HepG2 (cell line): ENCODE data around the gene KLF13. TPM values are rescaled to one million over a fixed set of nuclear protein-coding genes. Genes with fewer than 3 reads are reported as not detected.

ENCODE experiments used
- ASH2L ChIP-seq: fragments of 300-600, 200-600 bp; sonication (generic); IDR thresholded peaks from 2 replicates; pipeline ENCODE4 v1.7.0; 2017; ENCODE audit warnings: low read depth, mild to moderate bottlenecking, moderate library complexity, mixed read lengths, low read length; ENCODE audit not compliant: insufficient read length
- DPF2 ChIP-seq: sonication (generic); formaldehyde crosslinking; IDR thresholded peaks from 2 replicates; pipeline ENCODE4 v1.4.0; 2020; ENCODE audit warnings: mild to moderate bottlenecking, low read depth, missing genetic modification reagents, borderline replicate concordance
- EP300 ChIP-seq, 3 experiments: sonication (generic) in 1 of 3; formaldehyde crosslinking in 1 of 3; IDR thresholded peaks; 2 replicates each; pipeline versions ENCODE4 v1.5.1 to v1.6.1; 2011 to 2020; ENCODE audit warnings: low read depth in 2 of 3, low read length in 2 of 3, borderline replicate concordance in 1 of 3, improper control_type of control experiment in 1 of 3, mild to moderate bottlenecking in 1 of 3, missing genetic modification reagents in 1 of 3, moderate library complexity in 1 of 3
- FOXK2 ChIP-seq: fragments of 450-650 bp; IDR thresholded peaks from 2 replicates; pipeline ENCODE4 v1.6.1; 2016
- MED1 ChIP-seq: sonication (generic); formaldehyde crosslinking; IDR thresholded peaks from 2 replicates; pipeline ENCODE4 v1.4.0; 2020; ENCODE audit warnings: missing genetic modification reagents
- RXRB ChIP-seq: IDR thresholded peaks from 2 replicates; pipeline ENCODE4 v1.6.1; 2016; ENCODE audit warnings: borderline replicate concordance, missing genetic modification reagents, missing compliant biosample characterization
- TGIF2 ChIP-seq: IDR thresholded peaks from 2 replicates; pipeline ENCODE4 v1.6.1; 2016; ENCODE audit warnings: control low read depth, missing compliant biosample characterization
- UBTF ChIP-seq: sonication (generic); formaldehyde crosslinking; IDR thresholded peaks from 2 replicates; pipeline ENCODE4 v1.4.0; 2020; ENCODE audit warnings: mild to moderate bottlenecking, missing genetic modification reagents
- ZBTB20 ChIP-seq: sonication (generic); formaldehyde crosslinking; IDR thresholded peaks from 2 replicates; pipeline ENCODE4 v1.8.1; 2023; ENCODE audit warnings: missing genetic modification reagents, low read depth, mild to moderate bottlenecking, borderline replicate concordance
- ZMYM4 ChIP-seq: sonication (generic); formaldehyde crosslinking; IDR thresholded peaks from 2 replicates; pipeline ENCODE4 v1.8.1; 2023; ENCODE audit warnings: mild to moderate bottlenecking, missing genetic modification reagents
- ZNF563 ChIP-seq: sonication (generic); formaldehyde crosslinking; IDR thresholded peaks from 2 replicates; pipeline ENCODE4 v1.8.0; 2022; ENCODE audit warnings: mild to moderate bottlenecking, moderate library complexity, missing genetic modification reagents
- ZSCAN9 ChIP-seq: IDR thresholded peaks from 2 replicates; pipeline ENCODE4 v1.6.1; 2016; ENCODE audit warnings: borderline replicate concordance
- polyA plus RNA-seq, 8 experiments: library from polyadenylated mRNA; depleted of rRNA in 3 of 8; stranded (reverse) in 7 of 8; unstranded in 1 of 8; fragments of >200 nt; fragmentation: Illumina TruSeq in 4 of 8; extraction: Trizol in 4 of 8; gene quantifications; 2 replicates each; pipeline versions ENCODE4 v1.2.1 to v1.2.3, GENCODE V29; 2011 to 2016; ENCODE audit warnings: low read depth in 4 of 8, missing spikeins in 1 of 8, mixed read lengths in 1 of 8; ENCODE audit not compliant: insufficient read depth in 1 of 8
- total RNA-seq, 5 experiments: library from RNA; depleted of rRNA; stranded (reverse); fragments of >200 nt; fragmentation: Illumina TruSeq; extraction: Trizol; gene quantifications; 2 replicates each; pipeline ENCODE4 v1.2.3, GENCODE V29; 2016; ENCODE audit warnings: low read depth in 1 of 5
- TF ChIP-seq, protein P1 (sequence below): sonication (generic); formaldehyde crosslinking; IDR thresholded peaks from 2 replicates; pipeline ENCODE4 v1.4.0; 2020; ENCODE audit warnings: mild to moderate bottlenecking, missing genetic modification reagents, borderline replicate concordance
- TF ChIP-seq, protein P2 (sequence below): sonication (generic); formaldehyde crosslinking; conservative IDR thresholded peaks from 2 replicates; pipeline ENCODE4 v1.4.0; 2020; ENCODE audit warnings: missing genetic modification reagents
- TF ChIP-seq, protein P3 (sequence below): sonication (generic); formaldehyde crosslinking; IDR thresholded peaks from 2 replicates; pipeline ENCODE4 v1.4.0; 2020; ENCODE audit warnings: missing genetic modification reagents

Gene KLF13
- total and polyA plus RNA-seq, 2 of the 13 experiments (the other 11 are each of a cell fraction or from before 2014, with no cell fraction given): 16.8 to 25.1 TPM

GRCh38 chr15:31293655-31294054, 33.0 kb upstream of the KLF13 start (continued):
- TF ChIP-seq, protein P1, sequence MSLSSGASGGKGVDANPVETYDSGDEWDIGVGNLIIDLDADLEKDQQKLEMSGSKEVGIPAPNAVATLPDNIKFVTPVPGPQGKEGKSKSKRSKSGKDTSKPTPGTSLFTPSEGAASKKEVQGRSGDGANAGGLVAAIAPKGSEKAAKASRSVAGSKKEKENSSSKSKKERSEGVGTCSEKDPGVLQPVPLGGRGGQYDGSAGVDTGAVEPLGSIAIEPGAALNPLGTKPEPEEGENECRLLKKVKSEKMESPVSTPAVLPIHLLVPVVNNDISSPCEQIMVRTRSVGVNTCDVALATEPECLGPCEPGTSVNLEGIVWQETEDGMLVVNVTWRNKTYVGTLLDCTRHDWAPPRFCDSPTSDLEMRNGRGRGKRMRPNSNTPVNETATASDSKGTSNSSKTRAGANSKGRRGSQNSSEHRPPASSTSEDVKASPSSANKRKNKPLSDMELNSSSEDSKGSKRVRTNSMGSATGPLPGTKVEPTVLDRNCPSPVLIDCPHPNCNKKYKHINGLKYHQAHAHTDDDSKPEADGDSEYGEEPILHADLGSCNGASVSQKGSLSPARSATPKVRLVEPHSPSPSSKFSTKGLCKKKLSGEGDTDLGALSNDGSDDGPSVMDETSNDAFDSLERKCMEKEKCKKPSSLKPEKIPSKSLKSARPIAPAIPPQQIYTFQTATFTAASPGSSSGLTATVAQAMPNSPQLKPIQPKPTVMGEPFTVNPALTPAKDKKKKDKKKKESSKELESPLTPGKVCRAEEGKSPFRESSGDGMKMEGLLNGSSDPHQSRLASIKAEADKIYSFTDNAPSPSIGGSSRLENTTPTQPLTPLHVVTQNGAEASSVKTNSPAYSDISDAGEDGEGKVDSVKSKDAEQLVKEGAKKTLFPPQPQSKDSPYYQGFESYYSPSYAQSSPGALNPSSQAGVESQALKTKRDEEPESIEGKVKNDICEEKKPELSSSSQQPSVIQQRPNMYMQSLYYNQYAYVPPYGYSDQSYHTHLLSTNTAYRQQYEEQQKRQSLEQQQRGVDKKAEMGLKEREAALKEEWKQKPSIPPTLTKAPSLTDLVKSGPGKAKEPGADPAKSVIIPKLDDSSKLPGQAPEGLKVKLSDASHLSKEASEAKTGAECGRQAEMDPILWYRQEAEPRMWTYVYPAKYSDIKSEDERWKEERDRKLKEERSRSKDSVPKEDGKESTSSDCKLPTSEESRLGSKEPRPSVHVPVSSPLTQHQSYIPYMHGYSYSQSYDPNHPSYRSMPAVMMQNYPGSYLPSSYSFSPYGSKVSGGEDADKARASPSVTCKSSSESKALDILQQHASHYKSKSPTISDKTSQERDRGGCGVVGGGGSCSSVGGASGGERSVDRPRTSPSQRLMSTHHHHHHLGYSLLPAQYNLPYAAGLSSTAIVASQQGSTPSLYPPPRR (CRISPR knock-in tag): 0 out of 2 replicates have a peak, but pooled peaks have one; percentile 36
- peak; percentile 25; the same call in 1 of the 2 replicates for TF ChIP-seq ZMYM4 (CRISPR knock-in tag)
- TF ChIP-seq ZBTB20: peak; percentile 98
- TF ChIP-seq MED1: peak; percentile 37; the same call in 1 of the 2 replicates
- TF ChIP-seq RXRB: peak; percentile 61; the same call in 1 of the 2 replicates
- no peak for TF ChIP-seq UBTF (CRISPR knock-in tag)
- peak; percentile 55; the same call in 1 of the 2 replicates for TF ChIP-seq ZSCAN9 (CRISPR knock-in tag)
- peak; percentile 41; the same call in 1 of the 2 replicates for TF ChIP-seq FOXK2
- peak; percentile 64; the same call in 1 of the 2 replicates for TF ChIP-seq TGIF2
- no peak for TF ChIP-seq ZNF563 (CRISPR knock-in tag)
- TF ChIP-seq, protein P2, sequence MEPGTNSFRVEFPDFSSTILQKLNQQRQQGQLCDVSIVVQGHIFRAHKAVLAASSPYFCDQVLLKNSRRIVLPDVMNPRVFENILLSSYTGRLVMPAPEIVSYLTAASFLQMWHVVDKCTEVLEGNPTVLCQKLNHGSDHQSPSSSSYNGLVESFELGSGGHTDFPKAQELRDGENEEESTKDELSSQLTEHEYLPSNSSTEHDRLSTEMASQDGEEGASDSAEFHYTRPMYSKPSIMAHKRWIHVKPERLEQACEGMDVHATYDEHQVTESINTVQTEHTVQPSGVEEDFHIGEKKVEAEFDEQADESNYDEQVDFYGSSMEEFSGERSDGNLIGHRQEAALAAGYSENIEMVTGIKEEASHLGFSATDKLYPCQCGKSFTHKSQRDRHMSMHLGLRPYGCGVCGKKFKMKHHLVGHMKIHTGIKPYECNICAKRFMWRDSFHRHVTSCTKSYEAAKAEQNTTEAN: peak; percentile 77
- no peak for TF ChIP-seq ASH2L
- peak; percentile 69 for TF ChIP-seq DPF2
- TF ChIP-seq EP300 (IDR thresholded peaks at IDR 0.05; ENCODE audit: low read depth in 2 of 2, low read length in 2 of 2): peak; percentile 74 to 78; a peak in 3 of 4 replicates
- TF ChIP-seq EP300 (CRISPR knock-in tag; IDR thresholded peaks at IDR 0.05; ENCODE audit: borderline replicate concordance): peak; percentile 60
- TF ChIP-seq, protein P3, sequence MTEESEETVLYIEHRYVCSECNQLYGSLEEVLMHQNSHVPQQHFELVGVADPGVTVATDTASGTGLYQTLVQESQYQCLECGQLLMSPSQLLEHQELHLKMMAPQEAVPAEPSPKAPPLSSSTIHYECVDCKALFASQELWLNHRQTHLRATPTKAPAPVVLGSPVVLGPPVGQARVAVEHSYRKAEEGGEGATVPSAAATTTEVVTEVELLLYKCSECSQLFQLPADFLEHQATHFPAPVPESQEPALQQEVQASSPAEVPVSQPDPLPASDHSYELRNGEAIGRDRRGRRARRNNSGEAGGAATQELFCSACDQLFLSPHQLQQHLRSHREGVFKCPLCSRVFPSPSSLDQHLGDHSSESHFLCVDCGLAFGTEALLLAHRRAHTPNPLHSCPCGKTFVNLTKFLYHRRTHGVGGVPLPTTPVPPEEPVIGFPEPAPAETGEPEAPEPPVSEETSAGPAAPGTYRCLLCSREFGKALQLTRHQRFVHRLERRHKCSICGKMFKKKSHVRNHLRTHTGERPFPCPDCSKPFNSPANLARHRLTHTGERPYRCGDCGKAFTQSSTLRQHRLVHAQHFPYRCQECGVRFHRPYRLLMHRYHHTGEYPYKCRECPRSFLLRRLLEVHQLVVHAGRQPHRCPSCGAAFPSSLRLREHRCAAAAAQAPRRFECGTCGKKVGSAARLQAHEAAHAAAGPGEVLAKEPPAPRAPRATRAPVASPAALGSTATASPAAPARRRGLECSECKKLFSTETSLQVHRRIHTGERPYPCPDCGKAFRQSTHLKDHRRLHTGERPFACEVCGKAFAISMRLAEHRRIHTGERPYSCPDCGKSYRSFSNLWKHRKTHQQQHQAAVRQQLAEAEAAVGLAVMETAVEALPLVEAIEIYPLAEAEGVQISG (CRISPR knock-in tag): no peak
